NB4 (cell line): Measurements from ENCODE around the gene MARVELD2.

Experiments used
- DNase-seq: peaks from one replicate; pipeline ENCODE4 v3.0.0; 2010; ENCODE audit warnings: low read depth
- H3K4me3 ChIP-seq: one replicate; pipeline ENCODE4 v1.5.1; 2011; ENCODE audit warnings: mild to moderate bottlenecking, low read depth, low read length, moderate library complexity
- CTCF ChIP-seq: IDR thresholded peaks from one replicate; pipeline ENCODE4 v1.5.1; 2012; ENCODE audit warnings: low read depth, low read length
- MAX ChIP-seq: IDR thresholded peaks from 2 replicates; pipeline ENCODE4 v1.6.1; 2011; ENCODE audit warnings: low read depth, low read length
- MYC ChIP-seq: IDR thresholded peaks from 2 replicates; pipeline ENCODE4 v1.6.1; 2011; ENCODE audit warnings: low read depth, low read length
- POLR2A ChIP-seq: IDR thresholded peaks from 2 replicates; pipeline ENCODE4 v1.6.1; 2011; ENCODE audit warnings: mild to moderate bottlenecking; ENCODE audit not compliant: insufficient read length; ENCODE audit errors: extremely low read depth

MARVELD2 gene

GRCh38 chr5:69484891-69485290 is 70.0 kb downstream of the MARVELD2 start:
- no peak overlapping the region for H3K4me3 ChIP-seq
- no peak for DNase-seq
- TF ChIP-seq POLR2A (no peak), MAX (no peak), CTCF (no peak), MYC (no peak)

GRCh38 chr5:69485471-69485870 is 70.6 kb downstream of the MARVELD2 start:
- no peak for DNase-seq

GRCh38 chr5:69489246-69489645 is 74.3 kb downstream of the MARVELD2 start:
- H3K4me3 ChIP-seq, result no peak overlapping the region
- no peak for TF ChIP-seq MYC
- TF ChIP-seq POLR2A, result no peak
- no peak for TF ChIP-seq CTCF
- TF ChIP-seq MAX, result no peak
- DNase-seq, result no peak

More at GRCh38 chr5:69485471-69485870, 70.6 kb downstream of the MARVELD2 start:
- no peak overlapping the region for H3K4me3 ChIP-seq
- TF ChIP-seq CTCF, result no peak
- no peak for TF ChIP-seq POLR2A
- TF ChIP-seq MAX, result no peak
- no peak for TF ChIP-seq MYC

- H3K4me3 ChIP-seq, result no peak overlapping the region
- TF ChIP-seq MYC, result no peak
- no peak for TF ChIP-seq CTCF
- no peak for TF ChIP-seq POLR2A
- no peak for TF ChIP-seq MAX
- no peak for DNase-seq
Measured at GRCh38 chr5:69491027-69491426, 76.1 kb downstream of the MARVELD2 start.

GRCh38 chr5:69491838-69492390 is 77.0 kb downstream of the MARVELD2 start:
- DNase-seq, result no peak
- no peak overlapping the region for H3K4me3 ChIP-seq
- no peak for TF ChIP-seq MAX
- TF ChIP-seq MYC, result no peak
- no peak for TF ChIP-seq CTCF
- TF ChIP-seq POLR2A, result no peak
